ENCODE data around the gene SPP1.
"Not testable (repeated sequence)": the region's sequence is repeated elsewhere in the genome, so short reads cannot be mapped to it uniquely, and the experiment has no call there.

The SPP1 gene

DNA sequence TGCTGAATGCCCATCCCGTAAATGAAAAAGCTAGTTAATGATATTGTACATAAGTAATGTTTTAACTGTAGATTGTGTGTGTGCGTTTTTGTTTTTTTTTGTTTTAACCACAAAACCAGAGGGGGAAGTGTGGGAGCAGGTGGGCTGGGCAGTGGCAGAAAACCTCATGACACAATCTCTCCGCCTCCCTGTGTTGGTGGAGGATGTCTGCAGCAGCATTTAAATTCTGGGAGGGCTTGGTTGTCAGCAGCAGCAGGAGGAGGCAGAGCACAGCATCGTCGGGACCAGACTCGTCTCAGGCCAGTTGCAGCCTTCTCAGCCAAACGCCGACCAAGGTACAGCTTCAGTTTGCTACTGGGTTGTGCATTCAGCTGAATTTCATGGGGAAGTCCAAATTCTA is at the start of gene SPP1:
Gene SPP1, plus strand, starts transcription at position 249 of the 400 bp plus-strand sequence. CDS start 1,182 bp downstream, outside the sequence.
- DNase-seq: no peak

DNA sequence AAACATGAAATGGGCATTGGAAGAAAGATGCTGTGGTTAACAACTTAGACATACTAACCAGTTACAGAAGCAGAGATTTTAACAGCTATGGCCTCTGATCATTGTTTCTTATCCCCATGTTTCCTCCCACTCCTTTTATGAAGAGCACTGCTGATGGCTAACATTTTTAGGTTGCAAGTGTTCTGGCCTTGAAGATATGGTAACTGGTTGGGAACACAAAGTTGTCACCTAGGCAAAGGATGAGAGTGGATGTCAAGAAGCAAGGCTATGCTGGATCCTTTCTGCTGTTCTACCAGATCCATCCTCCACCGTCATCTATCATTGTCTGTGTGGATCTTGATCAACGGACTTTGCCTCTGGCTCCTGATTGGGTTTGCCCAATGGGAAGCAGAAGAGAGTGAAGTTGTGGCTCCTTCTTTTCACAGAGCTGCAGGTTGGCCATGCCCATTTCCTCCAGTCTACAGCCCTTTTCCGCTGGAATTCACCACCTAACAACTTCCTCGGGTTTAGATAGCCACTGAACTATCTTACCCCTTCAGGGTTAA is 48.9 kb upstream of the SPP1 start:
- DNase-seq: no peak

DNA sequence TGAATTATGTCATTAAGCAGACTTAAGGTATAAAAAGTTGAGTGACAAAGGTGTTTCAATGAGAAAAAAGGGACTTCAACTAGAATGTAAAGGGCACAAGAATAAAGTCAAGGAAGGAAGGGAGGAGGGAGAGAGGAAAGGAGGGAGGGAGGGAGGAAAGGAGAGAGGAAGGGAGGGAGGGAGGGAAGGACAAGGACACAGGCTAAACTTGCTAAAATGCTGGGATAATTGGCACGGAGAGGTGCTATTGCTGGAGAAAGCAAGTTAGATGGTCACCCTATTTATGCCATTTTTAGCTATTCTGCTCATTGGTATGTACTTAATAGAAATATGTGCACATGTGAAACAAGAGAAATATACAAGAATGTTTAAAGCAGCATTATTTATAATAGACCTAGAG is 44.9 kb upstream of the SPP1 start:
- DNase-seq: no peak

DNA sequence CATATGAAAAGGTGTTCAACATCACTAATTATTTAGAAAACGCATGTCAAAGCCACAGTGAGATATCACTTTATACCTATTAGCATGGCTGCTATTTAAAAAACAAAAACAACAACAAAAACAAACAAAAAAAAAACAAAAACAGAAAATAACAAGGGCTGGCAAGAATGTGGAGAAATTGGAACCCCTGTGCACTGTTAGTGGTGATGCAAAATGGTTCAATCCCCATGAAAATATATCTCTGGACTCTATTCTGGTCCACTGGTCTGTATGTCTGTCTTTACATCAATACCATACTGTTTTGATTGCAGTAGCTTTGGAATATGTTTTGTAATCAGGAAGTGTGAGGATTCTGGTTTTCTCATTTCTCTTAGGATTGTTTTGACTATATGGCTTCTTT is 43.6 kb upstream of the SPP1 start:
- no peak for DNase-seq

DNA sequence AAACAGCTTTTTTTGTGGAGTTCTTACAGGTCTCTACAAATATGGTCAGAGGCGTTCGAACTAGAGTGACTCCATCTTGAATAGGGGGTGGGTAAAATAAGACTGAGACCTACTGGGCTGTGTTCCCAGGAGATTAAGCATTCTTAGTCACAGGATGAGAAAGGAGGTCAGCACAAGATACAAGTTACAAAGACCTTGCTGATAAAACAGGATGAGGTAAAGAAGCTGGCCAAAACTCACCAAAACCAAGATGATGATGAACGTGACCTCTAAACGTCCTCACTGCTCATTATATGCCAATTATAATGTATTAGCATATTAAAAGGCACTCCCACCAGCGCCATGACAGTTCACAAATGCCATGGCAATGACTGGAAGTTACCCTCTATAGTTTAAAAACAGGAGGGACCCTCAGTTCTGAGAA is 42.8 kb upstream of the SPP1 start:
- DNase-seq: no peak

DNA sequence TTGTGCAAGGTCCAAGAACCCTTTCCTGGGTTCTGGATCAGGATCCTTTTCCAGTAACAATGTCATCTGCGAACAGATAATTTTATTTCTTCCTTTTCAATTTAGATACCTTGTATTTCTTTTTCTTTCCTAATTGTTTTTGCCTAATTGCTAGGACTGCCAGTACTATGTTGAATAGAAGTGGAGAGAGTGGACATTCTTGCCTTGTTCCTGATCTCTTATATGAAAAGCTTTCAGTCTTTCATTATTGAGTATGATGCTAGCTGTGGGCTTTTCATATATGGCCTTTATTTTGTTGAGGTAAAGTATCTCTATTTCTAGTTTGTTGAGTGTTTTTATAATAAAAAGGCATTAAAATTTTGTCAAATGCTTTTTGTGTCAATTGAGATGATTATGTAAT is 42.2 kb upstream of the SPP1 start:
- no peak for DNase-seq

DNA sequence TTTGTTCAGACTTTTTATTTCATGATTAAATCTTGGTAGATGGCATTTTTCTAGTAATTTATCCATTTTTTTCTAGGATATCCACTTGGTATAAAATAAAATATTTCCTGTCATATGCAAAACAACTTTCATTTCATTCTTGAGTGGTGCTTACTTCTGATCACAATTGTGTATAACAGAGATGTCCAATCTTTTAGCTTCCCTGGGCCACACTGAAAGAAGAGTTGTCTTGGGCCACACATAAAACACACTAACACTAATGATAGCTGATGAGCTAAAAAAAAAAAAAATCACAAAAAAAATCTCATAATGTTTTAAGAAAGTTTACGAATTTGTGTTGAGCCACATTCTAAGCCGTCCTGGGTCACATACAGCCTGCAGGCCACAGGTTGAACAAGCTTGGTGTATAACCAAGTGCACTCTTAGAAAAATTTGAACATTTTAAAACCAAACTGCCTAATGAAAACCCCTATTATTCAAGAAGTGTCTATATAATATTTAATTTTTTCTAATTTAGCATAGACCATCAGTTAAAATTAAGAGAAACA is 41.3 kb upstream of the SPP1 start:
- no peak for DNase-seq

DNA sequence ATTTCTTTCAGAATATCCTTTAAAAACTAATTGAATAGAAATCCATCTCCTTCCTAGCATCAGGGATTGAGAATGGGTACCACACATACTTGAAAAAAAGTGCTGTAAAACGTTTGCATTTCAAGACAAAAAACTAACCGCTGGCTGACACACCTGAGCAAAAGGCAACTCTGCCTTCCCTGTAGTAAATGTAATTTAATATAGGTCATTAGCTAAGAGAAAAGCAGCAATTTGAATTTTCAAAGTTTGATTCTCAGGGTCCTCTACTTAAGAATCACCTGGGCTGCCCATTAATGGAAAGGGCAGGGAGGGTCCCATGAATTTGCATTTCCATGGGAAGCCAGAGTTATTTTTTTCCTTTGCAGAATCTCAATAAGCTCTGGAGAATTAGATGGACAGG is 40.5 kb upstream of the SPP1 start:
- no peak for DNase-seq

DNA sequence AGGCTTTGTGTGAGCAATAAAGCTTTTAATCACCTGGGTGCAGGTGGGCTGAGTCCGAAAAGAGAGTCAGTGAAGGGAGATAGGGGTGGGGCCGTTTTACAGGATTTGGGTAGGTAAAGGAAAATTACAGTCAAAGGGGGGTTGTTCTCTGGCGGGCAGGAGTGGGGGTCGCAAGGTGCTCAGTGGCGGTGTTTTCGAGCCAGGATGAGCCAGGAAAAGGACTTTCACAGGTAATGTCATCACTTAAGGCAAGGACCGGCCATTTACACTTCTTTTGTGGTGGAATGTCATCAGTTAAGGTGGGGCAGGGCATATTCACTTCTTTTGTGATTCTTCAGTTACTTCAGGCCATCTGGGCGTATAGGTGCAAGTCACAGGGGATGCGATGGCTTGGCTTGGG is 39.6 kb upstream of the SPP1 start:
- not testable (repeated sequence) for DNase-seq

DNA sequence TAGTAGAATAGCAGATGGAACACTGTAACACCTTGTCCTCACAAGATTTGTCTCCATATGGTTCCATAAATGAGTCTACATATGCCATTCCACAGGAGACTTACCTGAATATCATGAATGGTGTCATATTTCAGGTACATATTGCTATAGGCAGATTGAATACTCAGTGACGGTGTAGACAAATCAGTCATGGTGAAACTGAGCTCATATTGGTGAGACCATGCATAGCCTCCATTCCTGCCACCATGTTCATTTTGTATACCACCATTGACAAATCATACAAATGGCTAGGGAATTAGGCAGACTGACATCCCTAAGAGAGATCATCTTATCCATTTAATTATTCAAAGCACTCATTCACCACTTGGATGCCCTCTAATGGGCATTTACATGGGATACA is 38.0 kb upstream of the SPP1 start:
- DNase-seq: no peak

DNA sequence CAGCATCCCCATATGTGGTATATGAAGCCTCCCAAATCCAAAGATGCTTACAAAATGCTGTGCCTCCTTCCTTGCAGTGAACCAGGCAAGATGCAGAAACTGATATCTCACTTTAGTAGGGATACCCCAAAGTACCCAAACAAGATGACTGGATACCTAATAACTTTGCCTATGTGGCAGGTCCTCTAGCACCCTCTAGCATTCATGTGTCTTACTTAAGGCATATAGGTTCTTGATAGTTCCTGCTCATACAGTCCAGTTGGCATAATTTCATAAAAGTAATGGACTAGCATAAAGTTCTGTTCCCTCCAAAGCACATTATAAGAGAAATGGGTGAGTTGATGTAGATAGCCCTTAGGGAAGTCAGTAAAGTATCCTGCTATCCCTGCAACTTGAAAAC is 36.8 kb upstream of the SPP1 start:
- no peak for DNase-seq

DNA sequence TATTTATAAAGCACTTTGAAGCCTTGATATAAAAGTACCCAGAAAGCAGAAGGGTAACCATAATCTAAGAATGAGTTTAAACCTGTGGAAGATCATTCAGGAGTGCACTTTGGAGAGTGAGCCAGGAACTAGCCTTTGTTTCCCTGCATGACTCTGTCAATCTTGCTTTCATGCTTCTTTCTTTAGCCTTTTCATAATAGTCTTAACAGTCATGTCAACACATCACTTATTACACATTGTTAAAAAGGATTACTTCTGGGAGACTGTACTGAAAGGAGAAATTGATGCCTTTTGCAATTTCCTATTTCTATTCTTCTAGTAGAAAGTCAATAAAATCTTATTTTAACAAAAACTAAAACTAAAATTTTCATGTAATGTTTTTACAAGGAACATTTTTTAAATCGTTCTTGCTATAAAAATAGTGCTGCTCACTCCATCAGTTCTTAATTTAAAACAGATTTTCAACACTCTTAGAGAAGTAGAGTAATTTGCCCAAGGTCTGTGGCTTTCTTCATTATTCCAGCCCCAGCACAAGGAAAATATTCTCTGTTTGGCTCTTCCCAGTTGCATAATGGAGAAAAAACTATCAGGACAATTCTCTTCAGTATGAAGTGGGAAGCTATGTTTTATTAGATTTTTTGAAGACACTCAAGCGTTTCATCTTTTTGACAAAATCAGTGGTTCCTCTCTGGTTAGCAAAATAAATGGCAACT is 35.4 kb upstream of the SPP1 start:
- no peak for DNase-seq

DNA sequence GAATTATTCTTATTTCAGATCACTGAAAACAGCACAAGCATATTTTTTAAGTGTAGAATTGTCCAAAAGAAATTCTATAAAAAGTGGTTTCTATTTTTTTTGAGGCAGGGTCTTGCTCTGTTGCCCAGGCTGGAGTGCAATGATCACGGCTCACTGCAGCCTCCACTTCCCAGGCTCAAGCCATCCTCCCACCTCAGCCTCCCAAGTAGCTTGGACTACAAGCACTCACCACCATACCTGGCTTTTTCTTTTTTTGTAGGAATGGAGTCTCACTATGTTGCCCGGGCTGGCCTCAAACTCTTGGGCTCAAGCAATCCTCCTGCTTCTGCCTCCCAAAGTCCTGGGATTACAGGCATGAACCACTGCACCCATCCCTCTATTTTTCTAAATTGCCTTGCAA is 34.7 kb upstream of the SPP1 start:
- DNase-seq: not testable (repeated sequence)

DNA sequence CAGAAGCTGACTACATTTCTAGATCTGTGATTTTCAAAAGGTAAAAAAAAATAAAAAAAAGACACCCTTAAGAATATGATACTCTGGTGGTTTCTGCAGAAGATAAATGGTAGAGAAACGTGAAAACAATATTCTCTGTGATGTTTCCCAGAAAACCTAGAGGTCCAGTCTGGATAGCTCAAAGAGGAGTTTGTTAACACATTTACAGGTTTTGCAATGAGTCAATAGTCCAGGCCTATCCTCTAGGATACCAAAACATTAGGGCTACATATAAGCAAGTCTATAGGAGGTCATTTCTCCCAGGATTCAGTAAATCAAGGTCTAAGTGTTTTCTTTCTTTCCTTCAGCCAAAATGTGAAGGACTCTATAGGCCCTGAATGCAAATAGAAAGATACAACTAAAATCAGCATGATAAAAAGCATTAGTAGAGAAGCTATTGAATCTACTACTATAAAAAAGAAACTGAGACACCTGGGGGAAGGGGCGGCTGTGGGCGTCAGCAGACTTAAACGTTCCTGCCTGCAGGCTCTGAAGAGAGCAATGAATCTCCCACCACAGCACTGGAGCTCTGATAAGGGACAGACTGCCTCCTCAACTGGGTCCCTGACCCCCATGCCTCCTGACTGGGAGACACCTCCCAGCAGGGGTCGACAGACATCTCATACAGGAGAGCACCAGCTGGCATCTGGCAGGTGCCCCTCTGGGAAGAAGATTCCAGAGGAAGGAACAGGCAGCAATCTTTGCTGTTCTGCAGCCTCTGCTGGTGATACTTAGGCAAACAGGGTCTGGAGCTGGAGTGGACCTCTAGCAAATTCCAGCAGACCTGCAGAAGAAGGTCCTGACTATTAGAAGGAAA is 33.7 kb upstream of the SPP1 start:
- DNase-seq: no peak

DNA sequence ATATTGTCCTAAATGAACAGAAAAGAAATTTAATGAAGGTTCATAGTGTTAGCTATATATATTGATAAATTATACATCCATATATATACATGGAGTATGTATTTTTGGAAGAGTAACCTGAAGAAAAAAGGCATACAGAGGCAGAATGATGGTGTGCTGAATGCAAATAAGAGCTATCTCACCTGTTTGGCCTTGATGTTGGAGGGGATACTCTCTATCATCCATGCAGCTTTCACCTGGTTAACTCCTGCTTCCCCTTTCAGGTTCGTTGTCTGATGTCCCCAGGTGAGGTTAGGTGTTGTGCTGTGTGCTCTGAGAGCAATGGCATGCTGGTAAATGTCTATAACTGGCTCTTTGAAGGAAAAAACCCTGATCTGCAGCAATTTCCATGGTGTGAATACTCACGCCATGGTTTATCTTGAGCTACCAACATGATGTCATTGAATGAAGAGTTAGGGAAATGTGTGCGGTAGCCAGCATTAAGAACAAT is 31.8 kb upstream of the SPP1 start:
- DNase-seq: no peak

DNA sequence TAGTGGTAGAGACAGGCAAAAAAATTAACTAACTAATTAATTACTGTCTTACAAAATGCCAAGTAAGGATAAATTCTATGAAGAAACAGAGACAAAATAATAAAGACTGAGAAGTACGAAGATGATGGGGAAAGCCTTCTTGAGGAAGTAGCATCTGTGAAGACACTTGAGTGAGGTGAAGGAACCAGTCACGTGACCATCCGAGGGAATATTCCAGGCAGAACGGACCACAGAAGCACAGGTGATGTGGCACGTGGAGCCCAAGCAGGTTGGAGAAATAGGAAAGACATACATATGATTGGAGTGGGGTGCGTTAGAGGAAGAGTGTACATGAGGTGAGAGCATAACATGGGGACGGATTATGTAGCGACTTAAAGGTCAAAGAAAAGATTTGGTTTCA is 30.5 kb upstream of the SPP1 start:
- no peak for DNase-seq

DNA sequence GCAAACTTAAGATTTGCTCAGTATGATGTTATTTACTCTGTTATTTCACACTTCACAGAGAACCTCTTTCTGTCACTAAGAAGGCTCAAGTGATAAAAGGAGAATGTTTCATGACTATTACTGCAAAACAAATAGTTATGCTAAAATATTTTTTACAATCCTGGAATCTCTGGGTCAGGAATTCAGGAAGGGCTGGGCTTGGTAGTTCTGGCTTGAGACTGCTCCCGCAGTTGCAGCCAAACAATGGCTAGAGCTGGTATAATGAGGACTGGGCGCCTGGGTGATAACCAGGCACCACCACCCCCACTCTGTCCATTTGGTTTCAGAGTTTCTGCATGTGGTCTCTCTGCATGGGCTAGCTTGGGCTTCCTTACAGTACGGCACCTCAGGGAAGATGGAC is 28.7 kb upstream of the SPP1 start:
- DNase-seq: no peak

DNA sequence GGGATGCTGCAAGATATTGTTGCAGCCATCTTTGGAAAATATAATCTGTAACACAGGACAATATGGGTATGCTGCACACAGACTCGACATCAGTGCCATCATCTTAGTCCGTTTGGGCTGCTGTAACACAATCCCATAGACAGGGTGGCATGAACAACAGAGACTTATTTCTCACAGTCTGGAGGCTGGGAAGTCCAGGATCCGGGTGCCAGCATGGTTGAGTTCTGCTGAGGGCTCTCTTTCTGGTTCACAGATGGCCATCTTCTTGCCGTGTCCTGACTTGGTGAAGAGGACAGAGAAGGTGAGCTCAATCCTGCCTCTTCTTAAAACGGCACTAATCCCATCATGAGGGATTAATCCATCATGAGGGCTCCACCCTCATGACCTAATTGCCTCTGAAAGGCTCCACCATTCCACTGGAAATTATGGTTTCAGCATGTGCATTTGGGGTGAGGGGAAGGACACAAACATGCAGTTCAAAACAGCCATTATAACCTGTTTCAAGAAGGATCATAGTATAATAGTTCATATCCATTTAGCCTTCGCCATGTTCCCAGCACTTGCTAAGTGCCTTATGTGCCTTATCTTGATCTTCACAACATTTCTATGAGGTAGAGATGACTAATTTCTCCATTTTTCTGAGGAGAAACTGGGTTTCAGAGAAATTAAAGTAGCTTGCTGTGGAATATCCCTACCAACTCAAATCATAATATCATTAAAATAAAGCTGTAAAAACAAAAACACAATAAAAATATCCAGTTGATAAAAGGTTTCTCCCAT is 27.9 kb upstream of the SPP1 start:
- no peak for DNase-seq

DNA sequence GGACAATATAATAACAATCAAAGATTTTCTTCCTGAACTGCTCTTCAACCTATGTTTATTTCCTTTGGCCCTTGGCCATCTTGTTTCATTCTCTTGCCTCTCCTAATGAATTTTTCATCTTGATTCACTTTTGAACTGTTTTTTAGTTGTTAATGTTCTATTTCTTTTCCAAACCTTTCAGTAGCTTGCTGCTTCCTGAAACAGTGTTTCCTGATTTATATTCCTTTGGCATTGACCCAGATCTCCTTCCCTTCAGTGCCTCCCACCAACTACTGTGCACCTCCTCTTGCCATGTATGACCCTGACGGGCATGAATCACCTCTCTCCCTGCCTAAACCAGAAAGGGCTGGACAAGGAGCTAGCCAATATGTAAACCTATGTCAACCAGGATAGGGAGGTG is 25.6 kb upstream of the SPP1 start:
- no peak for DNase-seq

DNA sequence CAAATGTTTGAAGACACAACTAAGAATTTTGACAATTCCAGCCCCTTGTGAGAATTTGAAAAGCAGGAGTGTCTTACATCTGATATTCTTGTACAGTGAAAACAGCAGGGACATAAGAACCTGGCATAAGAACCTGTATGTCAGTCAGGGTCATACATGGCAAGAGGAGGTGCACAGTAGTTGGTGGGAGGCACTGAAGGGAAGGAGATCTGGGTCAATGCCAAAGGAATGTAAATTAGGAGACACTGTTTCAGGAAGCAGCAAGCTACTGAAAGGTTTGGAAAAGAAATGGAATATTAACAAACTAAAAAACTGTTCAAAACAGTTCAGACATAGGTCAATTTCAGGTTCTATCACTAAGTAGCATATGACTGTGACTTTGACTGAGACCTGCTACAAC is 25.0 kb upstream of the SPP1 start:
- DNase-seq: no peak

DNA sequence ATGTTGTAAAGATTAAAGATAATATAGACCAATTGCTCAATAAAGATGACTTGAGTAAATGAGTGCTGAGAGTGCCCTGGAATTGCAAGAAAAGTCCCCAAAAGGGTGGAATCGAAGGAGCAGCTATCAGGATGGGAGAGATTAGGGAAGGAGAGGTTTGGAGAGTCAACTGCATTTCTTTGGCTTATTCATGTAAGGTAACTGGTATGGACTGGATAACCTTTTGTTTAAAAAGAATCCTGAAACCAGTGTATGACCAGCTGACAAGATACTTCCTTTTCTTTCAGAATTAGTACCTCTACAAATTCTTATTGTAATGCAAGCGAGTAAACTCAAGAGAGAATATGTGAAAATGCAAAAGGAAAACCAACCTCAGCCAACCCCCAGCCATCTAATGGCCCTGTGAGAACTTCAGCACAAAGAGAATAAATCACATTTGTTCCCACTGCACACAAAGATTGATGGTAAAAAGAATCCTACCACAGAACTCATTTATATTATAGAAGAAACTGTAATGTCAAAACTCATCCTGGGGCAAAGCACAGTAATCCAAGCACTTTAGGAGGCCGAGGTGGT is 24.5 kb upstream of the SPP1 start:
- DNase-seq: no peak

DNA sequence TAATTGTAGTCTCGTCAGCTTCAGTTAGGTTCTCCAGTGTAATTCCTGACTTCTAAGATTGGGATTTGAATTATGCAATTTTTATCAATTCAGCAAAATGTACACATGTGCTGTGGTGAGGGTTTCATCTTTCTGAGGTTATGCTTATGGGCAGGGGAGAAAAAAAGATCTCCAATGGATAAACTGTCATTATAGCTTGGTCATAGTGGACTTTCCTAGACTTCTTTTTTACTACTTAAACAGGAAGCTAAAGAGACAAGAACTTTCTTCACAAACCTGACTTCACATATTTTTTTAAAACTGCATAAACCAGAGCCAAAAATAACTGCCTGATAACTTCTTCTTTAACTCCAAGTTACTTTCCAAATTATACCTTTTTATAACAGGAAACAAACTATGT is 21.7 kb upstream of the SPP1 start:
- no peak for DNase-seq

DNA sequence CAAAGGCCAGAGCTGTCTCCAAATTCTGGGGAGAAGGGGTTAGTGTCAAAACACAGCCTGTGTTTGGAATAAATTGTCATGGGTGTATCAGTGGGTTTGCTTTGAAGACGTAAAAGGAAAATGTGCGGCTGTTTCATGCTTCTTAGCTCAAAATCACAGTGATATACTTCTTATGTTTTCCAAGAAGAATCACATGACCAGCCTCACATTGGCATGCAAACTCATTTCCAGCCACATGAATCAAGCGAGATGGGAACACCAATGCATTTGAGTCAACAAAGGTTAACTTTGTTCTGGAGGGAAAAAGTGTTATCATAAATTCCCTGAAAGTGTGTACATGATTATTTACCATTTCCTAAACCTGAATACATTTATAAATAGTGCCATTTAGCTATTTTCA is 19.0 kb upstream of the SPP1 start:
- DNase-seq: no peak

Measured in activated CD4-positive, CD25-positive, alpha-beta regulatory T cell (primary cell).